HG03469 (cell line): ENCODE data around the gene DNMT1.

Experiments
- ATAC-seq: cut with Tn5 transposase; IDR thresholded peaks from one replicate; pipeline ENCODE4 v1.9.1; 2021; ENCODE audit warnings: mild to moderate bottlenecking, moderate library complexity, moderate number of reproducible peaks; ENCODE audit not compliant: unreplicated experiment

Gene DNMT1

GRCh38 chr19:10142701-10143375 lies 51.9 kb downstream of the DNMT1 start:
- ATAC-seq = no peak

- no peak for ATAC-seq
These were observed 52.8 kb downstream of the DNMT1 start for GRCh38 chr19:10141973-10142372.

- no peak for ATAC-seq
These were observed 53.3 kb downstream of the DNMT1 start for GRCh38 chr19:10141479-10141878.

- ATAC-seq = no peak
These were observed 54.8 kb downstream of the DNMT1 start for GRCh38 chr19:10139952-10140351.

- no peak for ATAC-seq
These were observed 55.6 kb downstream of the DNMT1 start for GRCh38 chr19:10138879-10139795.

GRCh38 chr19:10137751-10138682 lies 56.7 kb downstream of the DNMT1 start:
- no peak for ATAC-seq

- no peak for ATAC-seq
These were observed 57.8 kb downstream of the DNMT1 start for GRCh38 chr19:10136936-10137335.

- ATAC-seq = no peak
These were observed 59.0 kb downstream of the DNMT1 start for GRCh38 chr19:10135551-10136334.

- ATAC-seq = no peak
These were observed 60.7 kb downstream of the DNMT1 start for GRCh38 chr19:10134040-10134439.

GRCh38 chr19:10133596-10133995 lies 61.2 kb downstream of the DNMT1 start:
- ATAC-seq = no peak

GRCh38 chr19:10132905-10133304 lies 61.8 kb downstream of the DNMT1 start:
- no peak for ATAC-seq

GRCh38 chr19:10126213-10126639 lies 68.5 kb downstream of the DNMT1 start:
- ATAC-seq = no peak

GRCh38 chr19:10124429-10124828 lies 70.3 kb downstream of the DNMT1 start:
- no peak for ATAC-seq

- ATAC-seq = no peak
These were observed 72.7 kb downstream of the DNMT1 start for GRCh38 chr19:10122045-10122444.

GRCh38 chr19:10120538-10121189 lies 74.1 kb downstream of the DNMT1 start:
- ATAC-seq = no peak

- ATAC-seq = no peak
These were observed 75.8 kb downstream of the DNMT1 start for GRCh38 chr19:10118960-10119359.

GRCh38 chr19:10116866-10117616 lies 77.7 kb downstream of the DNMT1 start:
- no peak for ATAC-seq

- no peak for ATAC-seq
These were observed 78.5 kb downstream of the DNMT1 start for GRCh38 chr19:10116085-10116865.
